Epithelial cell of prostate (primary cell): ENCODE results near the gene OLIG2.

Source experiments
- DNase-seq: peaks from one replicate; pipeline ENCODE4 v3.0.0-alpha.2; 2011; ENCODE audit warnings: low read depth, low spot score
- H3K27ac ChIP-seq: fragments of 450-650 bp; 2 replicates; pipeline ENCODE4 v1.5.1; 2017; ENCODE audit warnings: mild to moderate bottlenecking

OLIG2 gene

GRCh38 chr21:33031152-33031911 lies 5.6 kb downstream of the OLIG2 start:
- H3K27ac ChIP-seq, result no peak overlapping the region
- DNase-seq, result no peak

GRCh38 chr21:33032434-33033047 lies 6.8 kb downstream of the OLIG2 start:
- DNase-seq, result no peak
- no peak overlapping the region for H3K27ac ChIP-seq

GRCh38 chr21:33033094-33033951 lies 7.6 kb downstream of the OLIG2 start:
- no peak for DNase-seq
- no peak overlapping the region for H3K27ac ChIP-seq

- DNase-seq, result no peak
- no peak overlapping the region for H3K27ac ChIP-seq
These were observed 8.3 kb downstream of the OLIG2 start for GRCh38 chr21:33033961-33034413.

GRCh38 chr21:33035147-33035546 lies 9.4 kb downstream of the OLIG2 start:
- no peak overlapping the region for H3K27ac ChIP-seq
- DNase-seq, result no peak

GRCh38 chr21:33036430-33037162 lies 10.9 kb downstream of the OLIG2 start:
- DNase-seq, result no peak
- no peak overlapping the region for H3K27ac ChIP-seq

- no peak for DNase-seq
- H3K27ac ChIP-seq, result no peak overlapping the region
These were observed 11.8 kb downstream of the OLIG2 start for GRCh38 chr21:33037501-33037900.

GRCh38 chr21:33039536-33039935 lies 13.8 kb downstream of the OLIG2 start:
- no peak overlapping the region for H3K27ac ChIP-seq
- DNase-seq, result no peak

GRCh38 chr21:33040215-33040614 lies 14.5 kb downstream of the OLIG2 start:
- no peak for DNase-seq
- H3K27ac ChIP-seq, result no peak overlapping the region

GRCh38 chr21:33041981-33042380 lies 16.2 kb downstream of the OLIG2 start:
- DNase-seq, result no peak
- H3K27ac ChIP-seq, result no peak overlapping the region

- H3K27ac ChIP-seq, result no peak overlapping the region
- no peak for DNase-seq
These were observed 17.1 kb downstream of the OLIG2 start for GRCh38 chr21:33042812-33043211.

- DNase-seq, result no peak
- no peak overlapping the region for H3K27ac ChIP-seq
These were observed 20.7 kb downstream of the OLIG2 start for GRCh38 chr21:33046455-33046854.

- DNase-seq, result no peak
- H3K27ac ChIP-seq, result no peak overlapping the region
These were observed 21.5 kb downstream of the OLIG2 start for GRCh38 chr21:33047231-33047630.

- DNase-seq, result no peak
- H3K27ac ChIP-seq, result no peak overlapping the region
These were observed 26.2 kb downstream of the OLIG2 start for GRCh38 chr21:33051925-33052324.

GRCh38 chr21:33053951-33054350 lies 28.2 kb downstream of the OLIG2 start:
- H3K27ac ChIP-seq, result no peak overlapping the region
- DNase-seq, result no peak

- no peak for DNase-seq
- no peak overlapping the region for H3K27ac ChIP-seq
These were observed 30.3 kb downstream of the OLIG2 start for GRCh38 chr21:33055991-33056390.

- no peak for DNase-seq
- H3K27ac ChIP-seq, result no peak overlapping the region
These were observed 31.7 kb downstream of the OLIG2 start for GRCh38 chr21:33057385-33057940.

GRCh38 chr21:33058527-33058926 lies 32.8 kb downstream of the OLIG2 start:
- DNase-seq, result no peak
- H3K27ac ChIP-seq, result no peak overlapping the region

GRCh38 chr21:33058957-33059356 lies 33.2 kb downstream of the OLIG2 start:
- no peak overlapping the region for H3K27ac ChIP-seq
- DNase-seq, result no peak

- no peak overlapping the region for H3K27ac ChIP-seq
- no peak for DNase-seq
These were observed 33.7 kb downstream of the OLIG2 start for GRCh38 chr21:33059380-33059841.
